ENCODE results near the gene CAMK1D.

GRCh38 chr10:12409613-12410012 lies 60.3 kb downstream of the CAMK1D start:
- TF ChIP-seq NANOG (IDR thresholded peaks at IDR 0.05; ENCODE audit: insufficient read depth, low read depth, low read length, poor library complexity, severe bottlenecking), result no peak
- TF ChIP-seq, protein P1, sequence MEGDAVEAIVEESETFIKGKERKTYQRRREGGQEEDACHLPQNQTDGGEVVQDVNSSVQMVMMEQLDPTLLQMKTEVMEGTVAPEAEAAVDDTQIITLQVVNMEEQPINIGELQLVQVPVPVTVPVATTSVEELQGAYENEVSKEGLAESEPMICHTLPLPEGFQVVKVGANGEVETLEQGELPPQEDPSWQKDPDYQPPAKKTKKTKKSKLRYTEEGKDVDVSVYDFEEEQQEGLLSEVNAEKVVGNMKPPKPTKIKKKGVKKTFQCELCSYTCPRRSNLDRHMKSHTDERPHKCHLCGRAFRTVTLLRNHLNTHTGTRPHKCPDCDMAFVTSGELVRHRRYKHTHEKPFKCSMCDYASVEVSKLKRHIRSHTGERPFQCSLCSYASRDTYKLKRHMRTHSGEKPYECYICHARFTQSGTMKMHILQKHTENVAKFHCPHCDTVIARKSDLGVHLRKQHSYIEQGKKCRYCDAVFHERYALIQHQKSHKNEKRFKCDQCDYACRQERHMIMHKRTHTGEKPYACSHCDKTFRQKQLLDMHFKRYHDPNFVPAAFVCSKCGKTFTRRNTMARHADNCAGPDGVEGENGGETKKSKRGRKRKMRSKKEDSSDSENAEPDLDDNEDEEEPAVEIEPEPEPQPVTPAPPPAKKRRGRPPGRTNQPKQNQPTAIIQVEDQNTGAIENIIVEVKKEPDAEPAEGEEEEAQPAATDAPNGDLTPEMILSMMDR (IDR thresholded peaks at IDR 0.05; ENCODE audit: control extremely low read depth in 1 of 3, insufficient read depth in 1 of 3, low read depth in 1 of 3, low read length in 3 of 3), result no peak
- TF ChIP-seq TAF1 (IDR thresholded peaks at IDR 0.05; ENCODE audit: low read depth, low read length), result no peak
- no peak for TF ChIP-seq POLR2A (IDR thresholded peaks at IDR 0.05; ENCODE audit: control extremely low read depth in 1 of 2, low read depth in 2 of 2, low read length in 2 of 2)
- TF ChIP-seq HDAC2 (IDR thresholded peaks at IDR 0.05; ENCODE audit: borderline replicate concordance in 1 of 2, low read depth in 2 of 2, low read length in 2 of 2), result no peak
- no peak for TF ChIP-seq SP2 (IDR thresholded peaks at IDR 0.05; ENCODE audit: low read length)
- no peak for TF ChIP-seq POLR2AphosphoS5 (IDR thresholded peaks at IDR 0.05; ENCODE audit: low read depth, low read length)
- TF ChIP-seq RNF2 (IDR thresholded peaks at IDR 0.05; ENCODE audit: borderline replicate concordance, low read depth, low read length, missing control alignments, poor library complexity, severe bottlenecking), result no peak
- no peak for TF ChIP-seq TBP (IDR thresholded peaks at IDR 0.05; ENCODE audit: low read depth, low read length)
- no peak for TF ChIP-seq CREB1 (IDR thresholded peaks at IDR 0.05)

Data from H1 (cell line).